ENCODE data around the gene CMTM5. TPM values are rescaled to one million over a fixed set of nuclear protein-coding genes. Genes with fewer than 3 reads are reported as not detected.

The CMTM5 gene
- polyA plus RNA-seq, 1 of the 3 experiments (the other 2 are of a cell fraction), result 0.13 TPM

GRCh38 chr14:23398348-23398747 lies 21.5 kb downstream of the CMTM5 start:
- H3K4me3 ChIP-seq (ENCODE audit: low read depth in 2 of 2, low read length in 1 of 2), result no peak overlapping the region
- CTCF ChIA-PET, result interaction anchor here (1.0 to 1.4 kb wide), 3 partner anchors 18 to 212 kb away, joined by 3 to 5 read pairs (median 4); no protein-coding TSS in a partner anchor
- H3K4me2 ChIP-seq, result no peak overlapping the region
- POLR2A ChIA-PET, result no interaction called here
- no peaks in the 10 kb centered on the region for H3K79me2 ChIP-seq (ENCODE audit: insufficient read depth)
- DNase-seq, result no peak
- WGBS (ENCODE audit: low lambda C conversion rate), result 54% methylated on average over 4 of the region's 4 CpGs
- H2AFZ ChIP-seq (ENCODE audit: low read depth), result no peak overlapping the region
- H3F3A ChIP-seq (replicated peaks; ENCODE audit: insufficient read depth), result no peaks in the 10 kb centered on the region
- H3K9ac ChIP-seq, result no peak overlapping the region
- H4K20me1 ChIP-seq (ENCODE audit: insufficient read depth), result no peaks in the 10 kb centered on the region
- no peak overlapping the region for H3K27ac ChIP-seq (ENCODE audit: low read depth in 2 of 2, low read length in 1 of 2)
- no peaks in the 10 kb centered on the region; a peak in 1 of 4 replicates for H3K4me1 ChIP-seq (ENCODE audit: control insufficient read depth in 1 of 2, insufficient read depth in 2 of 2, low read depth in 1 of 2, low read length in 1 of 2)
- H3K27me3 ChIP-seq (ENCODE audit: insufficient read depth), result peaks cover 23% of the 10 kb centered on the region; the same call in 1 of the 2 replicates
- no peaks in the 10 kb centered on the region for H3K9me3 ChIP-seq
- TF ChIP-seq JUND (IDR thresholded peaks at IDR 0.05) (no peak), YY1 (IDR thresholded peaks at IDR 0.05; ENCODE audit: low read depth) (no peak), MXI1 (IDR thresholded peaks at IDR 0.05; ENCODE audit: low read depth, low read length) (no peak), CTCF (IDR thresholded peaks at IDR 0.05) (no peak), MAX (IDR thresholded peaks at IDR 0.05; ENCODE audit: low read depth) (no peak), GABPA (IDR thresholded peaks at IDR 0.05; ENCODE audit: low read depth) (no peak), RAD21 (IDR thresholded peaks at IDR 0.05; ENCODE audit: low read length) (no peak), MEF2A (IDR thresholded peaks at IDR 0.05; ENCODE audit: borderline replicate concordance, low read depth) (no peak), TCF12 (IDR thresholded peaks at IDR 0.05) (no peak), RFX5 (IDR thresholded peaks at IDR 0.05; ENCODE audit: low read length) (no peak), FOXM1 (IDR thresholded peaks at IDR 0.05; ENCODE audit: low read depth) (no peak)
- no peaks in the 10 kb centered on the region for H3K36me3 ChIP-seq (replicated peaks in 1 of 2; ENCODE audit: control insufficient read depth in 1 of 2, insufficient read depth in 2 of 2, low read length in 1 of 2)
- H3K9me2 ChIP-seq, result no peaks in the 10 kb centered on the region

- 74% methylated on average over 3 of the region's 3 CpGs for WGBS (ENCODE audit: low lambda C conversion rate)
- no peaks in the 10 kb centered on the region for H3K9me3 ChIP-seq
- H3K9ac ChIP-seq, result no peak overlapping the region
- no peaks in the 10 kb centered on the region for H3F3A ChIP-seq (replicated peaks; ENCODE audit: insufficient read depth)
- no peaks in the 10 kb centered on the region; a peak in 1 of 4 replicates for H3K4me1 ChIP-seq (ENCODE audit: control insufficient read depth in 1 of 2, insufficient read depth in 2 of 2, low read depth in 1 of 2, low read length in 1 of 2)
- H3K27me3 ChIP-seq (ENCODE audit: insufficient read depth), result peaks cover 22% of the 10 kb centered on the region; the same call in 1 of the 2 replicates
- H3K36me3 ChIP-seq (replicated peaks in 1 of 2; ENCODE audit: control insufficient read depth in 1 of 2, insufficient read depth in 2 of 2, low read length in 1 of 2), result no peaks in the 10 kb centered on the region
- no peak overlapping the region for H3K27ac ChIP-seq (ENCODE audit: low read depth in 2 of 2, low read length in 1 of 2)
- H4K20me1 ChIP-seq (ENCODE audit: insufficient read depth), result no peaks in the 10 kb centered on the region
- no peak for TF ChIP-seq NFIC (IDR thresholded peaks at IDR 0.05; ENCODE audit: borderline replicate concordance)
- TF ChIP-seq RFX5 (IDR thresholded peaks at IDR 0.05; ENCODE audit: low read length), result no peak
- TF ChIP-seq USF1 (IDR thresholded peaks at IDR 0.05; ENCODE audit: borderline replicate concordance, low read depth), result no peak
- H2AFZ ChIP-seq (ENCODE audit: low read depth), result no peak overlapping the region
- H3K4me2 ChIP-seq, result no peak overlapping the region
- ChIA-PET CTCF (no interaction called here), POLR2A (no interaction called here)
- H3K79me2 ChIP-seq (ENCODE audit: insufficient read depth), result no peaks in the 10 kb centered on the region
- H3K9me2 ChIP-seq, result no peaks in the 10 kb centered on the region
- no peak for DNase-seq
- H3K4me3 ChIP-seq (ENCODE audit: low read depth in 2 of 2, low read length in 1 of 2), result no peak overlapping the region
Observed at GRCh38 chr14:23399136-23399535, 22.3 kb downstream of the CMTM5 start.
